HG03064 (cell line): ENCODE results near the gene RDH8.

Experiments
- ATAC-seq: cut with Tn5 transposase; IDR thresholded peaks from one replicate; pipeline ENCODE4 v1.9.1; 2021; ENCODE audit warnings: low read depth; ENCODE audit not compliant: unreplicated experiment

Gene RDH8

GRCh38 chr19:10013316-10013715 lies at the start of gene RDH8:
Gene RDH8 (plus strand): TSS chr19:10013483. CDS start chr19:10013498, 15 bp downstream.
- no peak for ATAC-seq

- no peak for ATAC-seq
These were observed 47.3 kb upstream of the RDH8 start for GRCh38 chr19:9966024-9966423.

- ATAC-seq: no peak
These were observed 46.8 kb upstream of the RDH8 start for GRCh38 chr19:9966448-9966847.

- ATAC-seq: no peak
These were observed 46.0 kb upstream of the RDH8 start for GRCh38 chr19:9967326-9967725.

GRCh38 chr19:9968820-9969687 lies 44.2 kb upstream of the RDH8 start:
- no peak for ATAC-seq

- ATAC-seq: no peak
These were observed 43.7 kb upstream of the RDH8 start for GRCh38 chr19:9969688-9969975.

GRCh38 chr19:9970481-9970880 lies 42.8 kb upstream of the RDH8 start:
- ATAC-seq: no peak

- ATAC-seq: no peak
These were observed 42.0 kb upstream of the RDH8 start for GRCh38 chr19:9971166-9971897.

GRCh38 chr19:9972103-9972502 lies 41.2 kb upstream of the RDH8 start:
- no peak for ATAC-seq

- ATAC-seq: no peak
These were observed 31.6 kb upstream of the RDH8 start for GRCh38 chr19:9981406-9982260.

GRCh38 chr19:9986787-9987281 lies 26.4 kb upstream of the RDH8 start:
- ATAC-seq: no peak

- ATAC-seq: no peak
These were observed 23.8 kb upstream of the RDH8 start for GRCh38 chr19:9989504-9989903.

- no peak for ATAC-seq
These were observed 21.7 kb upstream of the RDH8 start for GRCh38 chr19:9991425-9992191.

- ATAC-seq: no peak
These were observed 18.2 kb upstream of the RDH8 start for GRCh38 chr19:9995084-9995483.

GRCh38 chr19:9995999-9996398 lies 17.3 kb upstream of the RDH8 start:
- no peak for ATAC-seq

GRCh38 chr19:9996541-9996940 lies 16.7 kb upstream of the RDH8 start:
- ATAC-seq: no peak

GRCh38 chr19:10000171-10000826 lies 13.0 kb upstream of the RDH8 start:
- ATAC-seq: no peak

GRCh38 chr19:10001899-10002298 lies 11.4 kb upstream of the RDH8 start:
- no peak for ATAC-seq

GRCh38 chr19:10003271-10003670 lies 10.0 kb upstream of the RDH8 start:
- ATAC-seq: no peak

GRCh38 chr19:10004617-10005016 lies 8.7 kb upstream of the RDH8 start:
- ATAC-seq: no peak
